Left ventricle myocardium superior (tissue), 1 donor: Measurements from ENCODE around the gene RABGAP1L. TPM values are rescaled to one million over a fixed set of nuclear protein-coding genes. Genes with fewer than 3 reads are reported as not detected.
A peak's percentile ranks its signal among the peaks of the same experiment; 100 is the strongest.
"Not testable (repeated sequence)": the region's sequence is repeated elsewhere in the genome, so short reads cannot be mapped to it uniquely, and the experiment has no call there.

Experiments used
- ATAC-seq: fragments of 200-7000 bp; cut with Tn5 transposase; one replicate; pipeline ENCODE4 v1.9.1; 2020; ENCODE audit warnings: mild to moderate bottlenecking, moderate library complexity
- DNase-seq: peaks from one replicate; pipeline ENCODE4 v3.0.0-alpha.2; 2020
- intact Hi-C: fragments of 100-400 bp; cut with micrococcal nuclease; formaldehyde crosslinking; loops from one replicate; pipeline ENCODE4 v1.11.0; 2022
- total RNA-seq: library from RNA; stranded (reverse); fragmentation: NEBNext Ultra II Directional; extraction: Animal tissue kit (Norgen Biotek cat#: 25700); gene quantifications from one replicate; pipeline ENCODE4 v1.2.1, GENCODE V29; 2021
- donor health status: DM: no; HTN: yes; CAD: no; lungs with severe emphysema.

The RABGAP1L gene
- total RNA-seq, 1 donor from 2014 or later: 147 TPM

GRCh38 chr1:174836543-174836942, 677.2 kb downstream of the RABGAP1L start:
- intact Hi-C loops: no loop called here
- DNase-seq (no peak), ATAC-seq (peak; percentile 87)

GRCh38 chr1:174837386-174837785, 678.1 kb downstream of the RABGAP1L start:
- ATAC-seq (no peak), DNase-seq (no peak)
- intact Hi-C loops: no loop called here

GRCh38 chr1:174839211-174839610, 679.9 kb downstream of the RABGAP1L start:
- no peak for DNase-seq
- intact Hi-C loops: no loop called here
- no peak for ATAC-seq

GRCh38 chr1:174841747-174842146, 682.4 kb downstream of the RABGAP1L start:
- no peak for ATAC-seq
- DNase-seq: no peak
- intact Hi-C loops: no loop called here

GRCh38 chr1:174848593-174849560, 689.6 kb downstream of the RABGAP1L start:
- ATAC-seq, DNase-seq, intact Hi-C loops: not testable (repeated sequence)

GRCh38 chr1:174850726-174851125, 691.4 kb downstream of the RABGAP1L start:
- ATAC-seq (no peak), DNase-seq (no peak)
- intact Hi-C loops: no loop called here

GRCh38 chr1:174858301-174858700, 699.0 kb downstream of the RABGAP1L start:
- no peak for ATAC-seq
- intact Hi-C loops: no loop called here
- DNase-seq: no peak

GRCh38 chr1:174870319-174870718, 711.0 kb downstream of the RABGAP1L start:
- intact Hi-C loops: no loop called here
- DNase-seq (no peak), ATAC-seq (no peak)

GRCh38 chr1:174871886-174872285, 712.6 kb downstream of the RABGAP1L start:
- intact Hi-C loops: no loop called here
- ATAC-seq (no peak), DNase-seq (no peak)

- DNase-seq (no peak), ATAC-seq (no peak)
- intact Hi-C loops: no loop called here
Measured at GRCh38 chr1:174872615-174873058, 713.3 kb downstream of the RABGAP1L start.

GRCh38 chr1:174874331-174875053, 715.2 kb downstream of the RABGAP1L start:
- no peak for DNase-seq
- intact Hi-C loops: no loop called here
- peak; percentile 28 for ATAC-seq

- DNase-seq (no peak), ATAC-seq (no peak)
- intact Hi-C loops: no loop called here
Measured at GRCh38 chr1:174875306-174875705, 716.0 kb downstream of the RABGAP1L start.

GRCh38 chr1:174877208-174877673, 717.9 kb downstream of the RABGAP1L start:
- intact Hi-C loops: no loop called here
- no peak for DNase-seq
- ATAC-seq: peak; percentile 71

GRCh38 chr1:174880171-174880570, 720.9 kb downstream of the RABGAP1L start:
- ATAC-seq (no peak), DNase-seq (no peak)
- intact Hi-C loops: no loop called here

GRCh38 chr1:174883409-174883808, 724.1 kb downstream of the RABGAP1L start:
- intact Hi-C loops: no loop called here

GRCh38 chr1:174884038-174884437, 724.7 kb downstream of the RABGAP1L start:
- no peak for DNase-seq
- intact Hi-C loops: no loop called here
- ATAC-seq: peak; percentile 79

More at GRCh38 chr1:174883409-174883808, 724.1 kb downstream of the RABGAP1L start:
- DNase-seq (no peak), ATAC-seq (peak; percentile 45)

GRCh38 chr1:174884566-174884965, 725.2 kb downstream of the RABGAP1L start:
- DNase-seq (no peak), ATAC-seq (no peak)
- intact Hi-C loops: no loop called here

GRCh38 chr1:174890024-174890423, 730.7 kb downstream of the RABGAP1L start:
- ATAC-seq (no peak), DNase-seq (no peak)
- intact Hi-C loops: no loop called here

GRCh38 chr1:174892016-174892415, 732.7 kb downstream of the RABGAP1L start:
- DNase-seq (peak; percentile 61), ATAC-seq (peak; percentile 97)
- intact Hi-C loops: no loop called here
